SK-N-SH (cell line): ENCODE measurements around the gene SNCG.

ENCODE experiments used
- EP300 ChIP-seq, 2 experiments: IDR thresholded peaks; 2 replicates each; pipeline versions ENCODE4 v1.4.0 to v1.6.1; 2012; ENCODE audit warnings: borderline replicate concordance in 1 of 2, low read depth in 1 of 2, low read length in 1 of 2
- FOXJ3 ChIP-seq: sonication (generic); formaldehyde crosslinking; IDR thresholded peaks from 2 replicates; pipeline ENCODE4 v1.5.1; 2020; ENCODE audit warnings: mild to moderate bottlenecking, missing genetic modification reagents
- NFIC ChIP-seq: IDR thresholded peaks from 2 replicates; pipeline ENCODE4 v1.4.0; 2012; ENCODE audit warnings: borderline replicate concordance
- RFX5 ChIP-seq: IDR thresholded peaks from 2 replicates; pipeline ENCODE4 v1.6.1; 2012; ENCODE audit warnings: mild to moderate bottlenecking, improper control_type of control experiment, low read length
- TAF1 ChIP-seq: IDR thresholded peaks from 2 replicates; pipeline ENCODE4 v1.6.1; 2012; ENCODE audit warnings: low read depth, mild to moderate bottlenecking, low read length, moderate library complexity, borderline replicate concordance
- USF2 ChIP-seq: fragments of 150-350 bp; IDR thresholded peaks from 2 replicates; pipeline ENCODE4 v1.6.1; 2017; ENCODE audit warnings: antibody characterized with exemption, low read length, low read depth, borderline replicate concordance
- YY1 ChIP-seq: IDR thresholded peaks from 2 replicates; pipeline ENCODE4 v1.4.0; 2012; ENCODE audit warnings: low read depth, mild to moderate bottlenecking
- TF ChIP-seq, protein P1 (sequence below): fragments of 200-600 bp; sonication (generic); IDR thresholded peaks from 2 replicates; pipeline ENCODE4 v1.6.1; 2017; ENCODE audit warnings: antibody characterized with exemption, mild to moderate bottlenecking, moderate library complexity
- TF ChIP-seq, protein P2 (sequence below): IDR thresholded peaks from 2 replicates; pipeline ENCODE4 v1.6.1; 2012; ENCODE audit warnings: mild to moderate bottlenecking, low read depth, low read length, moderate library complexity

GRCh38 chr10:86943316-86944030 is 14.9 kb upstream of the SNCG start:
- TF ChIP-seq NFIC (no peak), YY1 (no peak), RFX5 (no peak), TAF1 (no peak), EP300 (IDR thresholded peaks at IDR 0.05; ENCODE audit: borderline replicate concordance in 1 of 2, low read depth in 1 of 2, low read length in 1 of 2) (no peak), USF2 (no peak), FOXJ3 (no peak)
- TF ChIP-seq, protein P1, sequence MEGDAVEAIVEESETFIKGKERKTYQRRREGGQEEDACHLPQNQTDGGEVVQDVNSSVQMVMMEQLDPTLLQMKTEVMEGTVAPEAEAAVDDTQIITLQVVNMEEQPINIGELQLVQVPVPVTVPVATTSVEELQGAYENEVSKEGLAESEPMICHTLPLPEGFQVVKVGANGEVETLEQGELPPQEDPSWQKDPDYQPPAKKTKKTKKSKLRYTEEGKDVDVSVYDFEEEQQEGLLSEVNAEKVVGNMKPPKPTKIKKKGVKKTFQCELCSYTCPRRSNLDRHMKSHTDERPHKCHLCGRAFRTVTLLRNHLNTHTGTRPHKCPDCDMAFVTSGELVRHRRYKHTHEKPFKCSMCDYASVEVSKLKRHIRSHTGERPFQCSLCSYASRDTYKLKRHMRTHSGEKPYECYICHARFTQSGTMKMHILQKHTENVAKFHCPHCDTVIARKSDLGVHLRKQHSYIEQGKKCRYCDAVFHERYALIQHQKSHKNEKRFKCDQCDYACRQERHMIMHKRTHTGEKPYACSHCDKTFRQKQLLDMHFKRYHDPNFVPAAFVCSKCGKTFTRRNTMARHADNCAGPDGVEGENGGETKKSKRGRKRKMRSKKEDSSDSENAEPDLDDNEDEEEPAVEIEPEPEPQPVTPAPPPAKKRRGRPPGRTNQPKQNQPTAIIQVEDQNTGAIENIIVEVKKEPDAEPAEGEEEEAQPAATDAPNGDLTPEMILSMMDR = no peak
- TF ChIP-seq, protein P2, sequence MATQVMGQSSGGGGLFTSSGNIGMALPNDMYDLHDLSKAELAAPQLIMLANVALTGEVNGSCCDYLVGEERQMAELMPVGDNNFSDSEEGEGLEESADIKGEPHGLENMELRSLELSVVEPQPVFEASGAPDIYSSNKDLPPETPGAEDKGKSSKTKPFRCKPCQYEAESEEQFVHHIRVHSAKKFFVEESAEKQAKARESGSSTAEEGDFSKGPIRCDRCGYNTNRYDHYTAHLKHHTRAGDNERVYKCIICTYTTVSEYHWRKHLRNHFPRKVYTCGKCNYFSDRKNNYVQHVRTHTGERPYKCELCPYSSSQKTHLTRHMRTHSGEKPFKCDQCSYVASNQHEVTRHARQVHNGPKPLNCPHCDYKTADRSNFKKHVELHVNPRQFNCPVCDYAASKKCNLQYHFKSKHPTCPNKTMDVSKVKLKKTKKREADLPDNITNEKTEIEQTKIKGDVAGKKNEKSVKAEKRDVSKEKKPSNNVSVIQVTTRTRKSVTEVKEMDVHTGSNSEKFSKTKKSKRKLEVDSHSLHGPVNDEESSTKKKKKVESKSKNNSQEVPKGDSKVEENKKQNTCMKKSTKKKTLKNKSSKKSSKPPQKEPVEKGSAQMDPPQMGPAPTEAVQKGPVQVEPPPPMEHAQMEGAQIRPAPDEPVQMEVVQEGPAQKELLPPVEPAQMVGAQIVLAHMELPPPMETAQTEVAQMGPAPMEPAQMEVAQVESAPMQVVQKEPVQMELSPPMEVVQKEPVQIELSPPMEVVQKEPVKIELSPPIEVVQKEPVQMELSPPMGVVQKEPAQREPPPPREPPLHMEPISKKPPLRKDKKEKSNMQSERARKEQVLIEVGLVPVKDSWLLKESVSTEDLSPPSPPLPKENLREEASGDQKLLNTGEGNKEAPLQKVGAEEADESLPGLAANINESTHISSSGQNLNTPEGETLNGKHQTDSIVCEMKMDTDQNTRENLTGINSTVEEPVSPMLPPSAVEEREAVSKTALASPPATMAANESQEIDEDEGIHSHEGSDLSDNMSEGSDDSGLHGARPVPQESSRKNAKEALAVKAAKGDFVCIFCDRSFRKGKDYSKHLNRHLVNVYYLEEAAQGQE = no peak
